HTR-8/SVneo (cell line): Measurements from ENCODE around the gene IL22RA2.

Experiments used
- DNase-seq: peaks from one replicate; pipeline ENCODE4 v3.0.0; 2011; ENCODE audit warnings: low spot score, mixed read lengths; ENCODE audit not compliant: insufficient read length
- FAIRE-seq: peaks from 2 replicates; lab custom pipeline; 2011; peaks lifted over from hg19 to GRCh38; lab: Jason Lieb, UNC

Gene IL22RA2

DNA sequence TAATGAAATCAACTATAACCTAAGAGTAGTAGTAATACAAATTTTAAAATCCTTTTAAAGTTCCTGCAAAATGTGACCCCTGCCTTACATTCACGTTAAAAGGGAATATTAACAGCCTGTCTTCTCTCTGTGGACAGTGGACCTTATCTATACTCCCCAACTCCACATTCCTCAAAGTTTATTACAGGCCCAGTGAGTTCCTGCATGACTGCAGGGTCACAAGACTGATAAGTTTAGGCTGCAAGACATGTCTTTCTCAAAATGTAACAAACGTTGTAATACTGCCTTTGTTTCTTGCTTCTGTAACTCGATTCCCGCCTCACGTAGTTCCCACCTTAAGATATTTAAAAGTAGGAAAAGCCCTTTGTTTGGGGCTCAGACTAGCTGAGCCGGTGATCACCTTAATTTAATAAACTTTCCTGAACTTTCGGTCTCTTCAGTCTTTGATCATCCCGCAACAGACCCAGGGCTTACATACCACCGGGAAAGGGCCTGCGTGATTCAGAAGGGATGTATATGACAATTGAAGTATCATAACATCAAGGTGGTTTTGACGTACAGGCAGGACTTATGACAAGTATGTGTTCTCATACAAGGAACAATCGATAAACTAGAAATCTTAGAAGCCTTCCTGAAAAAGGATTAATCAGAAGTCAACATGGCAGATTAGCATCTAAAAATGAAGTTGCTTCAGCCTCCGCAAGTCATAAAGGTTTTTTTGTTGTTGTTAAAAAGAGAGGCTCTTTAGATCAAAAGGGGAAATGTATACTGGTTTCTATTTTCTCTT is 3.0 kb downstream of the IL22RA2 start:
- FAIRE-seq (no peak), DNase-seq (no peak)

DNA sequence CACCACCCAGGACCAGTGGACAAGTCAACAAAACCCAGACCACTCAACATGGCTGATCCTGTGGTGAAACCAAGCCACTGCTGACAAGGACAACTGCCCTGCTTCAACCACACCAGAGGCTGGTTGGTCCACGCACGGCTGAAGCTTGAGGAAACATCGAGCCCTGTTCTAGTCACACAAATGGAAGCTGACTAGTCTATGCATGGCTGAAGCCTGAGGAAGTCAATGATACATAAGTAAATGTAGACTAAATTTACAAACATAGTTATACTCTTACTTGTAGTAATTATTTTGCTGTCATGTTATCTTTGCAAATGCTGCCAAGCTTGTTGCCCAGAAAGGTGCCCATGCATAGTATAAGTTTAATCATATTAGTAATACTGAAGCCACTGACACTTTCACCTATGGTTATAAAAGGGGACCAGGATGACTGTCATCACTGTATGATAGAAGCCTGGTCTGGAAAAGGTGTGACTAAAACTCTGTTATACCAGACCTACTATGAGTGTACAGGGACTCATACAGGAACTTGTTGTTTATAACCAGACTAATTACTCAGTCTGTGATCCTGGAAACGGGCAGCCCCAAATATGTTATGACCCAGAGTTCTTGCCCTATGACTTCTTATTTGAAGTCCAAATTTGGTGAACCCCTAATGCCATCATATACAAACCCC is 5.6 kb downstream of the IL22RA2 start:
- DNase-seq: no peak
- FAIRE-seq: no peak

DNA sequence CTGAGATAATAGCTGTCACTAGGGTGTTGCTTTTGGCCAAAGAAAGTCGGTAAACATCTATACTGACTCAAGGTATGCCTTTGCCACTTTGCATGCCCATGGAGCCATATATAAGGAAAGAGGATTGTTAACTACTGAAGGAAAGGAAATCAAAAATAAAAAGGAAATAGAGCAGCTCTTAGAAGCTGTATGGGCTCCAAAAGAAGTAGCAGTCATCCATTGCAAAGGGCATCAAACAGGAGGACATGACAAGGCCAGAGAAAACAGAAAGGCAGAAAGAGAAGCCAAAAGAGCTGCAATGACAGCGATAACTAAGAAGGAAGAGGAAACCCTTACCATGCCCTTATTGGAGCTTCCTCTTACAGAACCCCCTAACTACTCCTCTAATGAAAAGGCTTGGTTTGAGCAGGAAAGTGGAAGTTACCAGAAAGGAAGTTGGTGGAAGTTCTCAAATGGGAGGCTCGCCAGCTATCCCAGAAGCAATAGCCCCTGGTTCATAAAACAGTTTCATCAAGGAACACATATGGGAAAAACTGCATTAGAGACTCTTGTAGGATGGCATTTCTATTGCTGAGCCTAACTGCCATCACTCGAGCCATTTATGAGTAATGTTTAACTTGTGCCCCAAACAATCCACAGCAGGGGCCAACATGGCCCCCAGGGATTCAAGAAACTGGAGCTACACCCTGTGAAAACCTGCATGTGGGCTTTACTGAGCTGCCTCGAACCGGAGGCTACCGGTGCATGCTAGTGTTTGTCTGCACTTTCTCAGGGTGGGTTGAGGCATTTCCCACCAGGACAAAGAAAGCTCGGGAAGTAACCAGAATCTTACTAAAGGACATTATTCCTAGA is 7.0 kb downstream of the IL22RA2 start:
- FAIRE-seq (no peak), DNase-seq (no peak)

DNA sequence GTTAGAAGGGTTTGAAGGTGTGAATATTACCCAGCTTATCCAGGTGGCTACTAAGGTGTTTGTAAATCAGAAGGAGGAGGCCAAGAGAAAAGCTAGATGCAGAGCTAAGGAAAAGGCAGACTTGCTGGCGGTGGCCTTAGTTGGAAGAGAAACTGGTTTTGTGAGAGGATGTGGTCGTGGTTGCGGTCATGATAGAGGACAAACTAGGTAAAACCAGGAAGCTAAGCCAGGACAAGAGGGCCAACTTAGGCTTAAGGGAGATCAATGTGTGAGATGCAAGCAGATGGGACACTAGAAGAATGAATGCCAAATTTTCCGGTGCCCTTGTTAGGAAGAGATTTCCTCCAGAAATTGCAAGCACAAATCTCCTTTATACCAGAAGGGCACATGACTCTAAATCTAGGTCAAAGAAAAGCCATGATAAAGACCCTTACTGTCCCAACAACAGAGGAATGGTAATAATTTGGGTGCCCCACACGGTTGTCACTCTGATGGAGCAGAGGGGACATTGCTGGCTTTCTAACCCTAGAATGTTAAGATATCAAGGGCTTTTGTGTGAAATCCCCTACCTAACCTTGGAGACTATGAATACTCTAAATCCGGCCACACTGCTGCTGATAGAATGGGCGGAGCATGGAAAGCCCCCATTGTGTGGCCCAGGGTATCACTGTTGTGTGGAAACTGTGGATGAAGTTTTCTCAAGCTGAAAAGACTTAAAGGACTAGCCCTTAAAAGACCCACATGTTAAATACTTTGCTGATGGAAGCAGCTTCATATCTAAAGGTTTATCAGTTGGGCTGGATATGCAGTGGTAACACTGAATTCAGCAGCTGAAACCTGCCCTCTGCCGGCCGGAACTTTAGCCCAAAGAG is 7.8 kb downstream of the IL22RA2 start:
- DNase-seq (no peak), FAIRE-seq (no peak)

DNA sequence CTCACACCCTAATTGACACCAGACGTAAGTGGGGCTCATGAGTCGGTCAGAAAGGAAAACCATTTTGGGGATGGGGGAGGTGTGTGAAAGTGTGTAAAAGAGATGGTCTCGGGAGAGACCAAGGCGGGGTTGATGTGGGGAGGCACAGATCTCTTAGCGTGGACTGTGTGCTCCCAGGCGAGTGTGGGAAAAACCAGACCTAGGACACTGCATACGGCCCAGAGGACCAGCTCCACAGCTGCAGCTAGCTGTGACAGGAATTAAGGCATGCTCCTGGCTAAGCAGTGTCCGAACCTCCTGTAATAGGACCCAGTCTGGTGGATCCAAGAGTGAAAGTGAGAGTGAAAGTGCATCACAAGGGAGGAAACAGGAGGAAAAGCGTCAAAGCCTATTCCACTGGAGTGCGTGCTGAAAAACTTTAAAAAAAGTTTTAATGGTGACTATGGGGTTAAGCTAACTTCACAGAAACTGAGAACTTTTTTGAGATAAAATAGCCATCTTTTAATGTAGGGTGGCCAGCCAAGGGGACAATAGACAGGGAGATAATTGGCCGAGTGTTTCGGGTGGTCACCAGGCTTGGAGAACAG is 9.6 kb downstream of the IL22RA2 start:
- no peak for FAIRE-seq
- DNase-seq: no peak

DNA sequence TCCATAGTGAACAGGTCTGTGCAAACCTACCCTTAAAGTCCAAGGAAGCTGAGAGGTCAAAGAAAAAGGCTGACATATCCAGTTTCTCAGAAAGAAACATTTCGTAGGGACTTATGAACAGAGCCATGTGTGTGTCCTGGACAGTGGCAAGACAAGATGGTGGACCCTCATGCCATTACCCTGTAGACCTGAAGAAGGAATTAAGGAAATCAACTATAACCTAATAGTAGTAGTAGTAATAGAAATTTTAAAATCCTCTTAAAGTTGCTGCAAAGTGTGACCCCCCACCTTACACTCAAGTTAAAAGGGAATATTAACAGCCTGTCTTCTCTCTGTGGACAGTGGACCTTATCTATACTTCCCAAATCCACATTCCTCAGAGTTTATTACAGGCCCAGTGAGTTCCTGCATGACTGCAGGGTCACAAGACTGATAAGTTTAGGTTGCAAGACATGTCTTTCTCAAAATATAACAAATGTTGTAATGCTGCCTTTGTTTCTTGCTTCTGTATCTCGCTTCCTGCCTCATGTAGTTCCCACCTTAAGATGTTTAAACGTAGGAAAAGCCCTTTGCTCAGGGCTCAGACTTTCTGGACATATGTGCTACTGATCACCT is 10.6 kb downstream of the IL22RA2 start:
- DNase-seq (no peak), FAIRE-seq (no peak)

DNA sequence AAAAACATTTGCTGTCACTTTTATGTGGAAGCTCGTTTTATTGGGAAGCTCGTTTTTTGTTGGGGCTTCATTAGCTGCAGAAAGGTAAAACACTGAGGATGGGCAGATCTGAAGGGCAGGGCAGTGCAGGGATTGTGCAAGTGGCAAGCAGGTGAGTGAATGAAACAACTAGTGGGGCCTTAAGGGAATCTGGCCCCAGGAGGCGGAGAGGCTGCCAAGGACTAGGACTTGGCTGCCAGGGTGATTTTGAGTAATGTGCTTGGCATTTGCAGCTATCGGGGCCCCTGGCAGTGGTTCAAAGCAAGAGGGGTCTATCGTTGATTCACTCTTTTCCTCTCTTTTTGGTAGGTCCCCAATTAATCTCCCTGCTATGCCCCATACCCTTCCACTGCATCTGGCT is 11.5 kb downstream of the IL22RA2 start:
- DNase-seq (no peak), FAIRE-seq (no peak)

DNA sequence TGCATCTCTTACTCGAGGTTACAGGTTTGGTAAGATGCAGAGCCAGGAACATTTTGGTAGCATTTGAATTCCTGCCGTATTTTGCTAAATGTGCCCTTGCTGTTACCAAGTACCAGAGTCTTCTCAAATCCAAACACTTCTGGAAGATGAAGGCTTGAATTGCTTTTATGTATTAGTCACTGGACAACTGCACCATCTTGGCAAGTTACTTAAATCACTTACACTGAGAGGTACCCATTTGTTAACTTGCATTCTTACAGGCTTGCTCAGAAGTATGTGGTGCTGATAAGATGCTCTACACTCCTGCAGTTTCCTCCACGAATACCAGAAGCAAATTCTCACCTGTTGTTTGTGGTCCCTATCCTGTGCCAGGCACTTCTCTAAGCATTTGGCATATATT is 12.7 kb downstream of the IL22RA2 start:
- no peak for DNase-seq
- no peak for FAIRE-seq

DNA sequence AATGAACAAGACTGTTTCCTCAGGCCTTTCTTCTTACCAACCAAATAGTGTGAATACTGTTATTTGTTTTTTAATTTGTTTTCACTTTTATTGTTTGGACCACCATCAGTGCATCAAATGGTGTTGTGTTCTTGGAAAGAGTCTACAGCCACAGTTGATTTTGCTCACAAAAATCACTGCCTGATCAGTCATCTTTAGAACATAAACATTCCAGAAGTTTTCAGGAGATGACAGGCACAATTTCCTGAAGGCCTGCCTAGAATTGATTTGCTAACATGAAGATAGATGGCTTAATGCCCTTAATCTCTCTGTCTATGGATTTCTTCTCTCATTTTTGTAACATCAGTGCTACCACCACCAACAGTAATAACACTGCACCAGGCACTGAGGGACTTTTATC is 13.5 kb downstream of the IL22RA2 start:
- DNase-seq: no peak
- no peak for FAIRE-seq

DNA sequence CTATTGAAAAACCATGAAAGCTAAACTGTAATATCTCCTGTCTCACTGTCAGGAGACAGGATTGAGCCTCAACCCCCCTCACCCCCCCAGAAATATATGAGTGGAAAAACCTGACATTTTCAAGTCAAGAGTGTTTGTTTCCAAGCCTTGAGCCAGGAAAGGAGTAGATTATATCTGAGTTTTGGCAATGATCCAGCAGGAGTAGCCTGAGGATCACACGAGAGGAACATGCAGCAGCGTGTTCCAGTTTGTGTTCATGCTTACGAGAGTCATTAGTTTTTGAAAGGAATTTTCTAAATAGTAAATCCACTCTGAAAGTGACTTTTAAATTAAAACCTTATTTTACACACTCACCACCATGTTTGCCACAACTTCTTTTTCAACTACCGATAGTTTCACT is 15.8 kb downstream of the IL22RA2 start:
- FAIRE-seq (no peak), DNase-seq (no peak)

DNA sequence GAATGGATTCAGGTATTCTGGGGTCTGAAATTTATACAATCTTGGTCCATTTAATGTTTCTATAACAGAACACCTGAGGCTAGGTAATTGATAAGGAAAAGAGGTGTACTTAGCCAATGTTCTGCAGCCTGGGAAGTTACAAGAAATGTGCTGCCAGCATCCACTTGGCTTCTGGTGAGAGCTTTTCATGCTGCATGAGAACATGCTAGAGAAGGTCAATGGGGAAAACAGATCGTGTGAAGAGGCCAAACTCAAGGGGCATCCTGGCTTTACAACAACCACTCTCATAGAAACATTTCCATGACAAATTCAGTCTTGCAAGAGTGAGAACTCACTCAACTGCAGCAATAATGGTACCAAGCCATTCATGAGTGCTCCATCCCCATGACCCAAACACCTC is 16.8 kb downstream of the IL22RA2 start:
- no peak for DNase-seq

DNA sequence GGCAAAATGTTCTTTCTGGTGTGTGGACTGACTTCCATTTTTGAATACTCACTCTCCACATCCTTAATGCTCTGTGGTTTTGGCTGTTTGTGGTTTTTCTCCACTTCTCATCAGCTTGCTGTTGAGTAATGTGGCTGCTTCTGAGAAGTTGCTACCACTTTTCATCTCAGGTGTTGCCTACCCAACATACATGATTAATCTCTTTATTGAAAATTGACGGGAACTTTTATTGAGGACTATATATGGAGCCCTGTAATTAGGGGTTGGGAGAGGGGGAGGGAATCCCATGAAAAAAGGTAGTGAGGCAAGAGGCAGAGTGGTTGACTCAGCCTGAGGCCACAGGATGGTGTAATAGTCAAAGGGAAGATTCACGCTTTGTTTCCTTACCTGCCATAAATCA is 17.6 kb downstream of the IL22RA2 start:
- DNase-seq: no peak
- FAIRE-seq: no peak

More for the DNA sequence above, 16.8 kb downstream of the IL22RA2 start:
- no peak for FAIRE-seq

DNA sequence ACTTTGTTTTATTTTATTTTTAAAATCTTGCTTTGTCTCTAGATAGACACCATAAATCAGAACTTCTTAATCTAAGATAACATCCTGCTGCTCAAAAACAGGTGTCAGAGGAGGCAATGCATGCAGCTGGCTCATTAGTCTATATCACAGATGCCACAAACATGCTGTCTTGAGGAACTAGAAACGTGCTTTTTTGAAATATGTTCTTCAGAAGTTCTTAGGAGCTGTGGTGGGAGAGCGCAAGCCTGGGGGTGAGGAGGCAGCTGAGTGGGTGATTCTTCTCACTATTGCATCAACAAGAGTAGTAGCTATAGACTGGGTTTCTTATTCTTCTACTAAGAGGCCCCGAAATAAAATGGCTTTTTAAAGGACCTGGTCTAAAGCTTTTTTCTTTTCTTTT is 23.4 kb downstream of the IL22RA2 start:
- FAIRE-seq (no peak), DNase-seq (no peak)

DNA sequence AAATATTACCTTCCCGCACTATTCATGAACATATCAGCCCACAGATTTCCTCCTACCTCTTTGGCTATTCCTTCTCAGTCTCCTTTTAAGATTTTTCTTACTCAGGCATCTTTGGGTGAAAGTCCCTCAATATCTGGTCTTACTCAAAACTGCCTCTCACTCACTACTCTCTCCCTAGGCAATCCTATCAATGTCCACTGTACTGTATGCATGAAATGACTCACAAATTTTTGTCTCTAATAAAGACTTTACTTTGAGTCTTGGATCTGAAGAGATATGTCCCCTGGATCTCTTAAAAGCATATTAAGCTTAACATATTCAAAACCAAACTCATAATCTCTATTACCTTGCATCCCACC is 24.4 kb downstream of the IL22RA2 start:
- no peak for FAIRE-seq
- no peak for DNase-seq

DNA sequence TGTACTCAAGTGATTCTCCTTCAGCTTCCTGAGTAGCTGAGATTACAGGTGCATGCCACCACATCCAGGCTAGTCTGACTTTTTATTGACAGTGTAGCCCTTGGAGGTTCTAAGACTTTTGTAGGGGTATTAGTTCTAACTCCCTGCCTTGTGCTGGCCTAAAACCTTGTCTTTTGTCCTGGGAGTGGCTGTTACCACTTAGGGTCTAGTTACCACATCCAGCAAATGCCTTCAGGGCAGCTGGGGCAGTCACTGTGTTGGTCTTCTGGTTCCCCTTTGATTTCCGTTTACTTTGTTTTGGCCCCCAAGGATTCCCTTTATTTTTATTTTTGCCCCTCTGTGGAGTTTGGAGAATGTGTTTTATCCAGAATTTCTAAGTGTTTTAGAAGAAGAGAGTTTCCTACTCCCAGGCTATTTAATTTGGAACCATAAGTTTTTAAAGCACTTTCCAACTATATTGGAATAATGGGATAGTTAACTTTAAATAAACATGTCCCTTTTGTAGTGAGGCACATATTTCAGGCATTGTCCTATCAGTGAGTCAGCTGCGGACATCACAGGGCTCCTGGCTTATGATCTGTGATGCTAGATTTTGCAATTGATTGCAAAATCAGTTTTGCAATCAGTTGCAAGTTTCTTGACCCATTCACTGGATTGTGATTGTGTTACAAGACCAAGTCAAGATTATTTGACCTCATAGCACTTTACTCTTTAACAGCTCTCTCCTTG is 25.0 kb downstream of the IL22RA2 start:
- DNase-seq: no peak

DNA sequence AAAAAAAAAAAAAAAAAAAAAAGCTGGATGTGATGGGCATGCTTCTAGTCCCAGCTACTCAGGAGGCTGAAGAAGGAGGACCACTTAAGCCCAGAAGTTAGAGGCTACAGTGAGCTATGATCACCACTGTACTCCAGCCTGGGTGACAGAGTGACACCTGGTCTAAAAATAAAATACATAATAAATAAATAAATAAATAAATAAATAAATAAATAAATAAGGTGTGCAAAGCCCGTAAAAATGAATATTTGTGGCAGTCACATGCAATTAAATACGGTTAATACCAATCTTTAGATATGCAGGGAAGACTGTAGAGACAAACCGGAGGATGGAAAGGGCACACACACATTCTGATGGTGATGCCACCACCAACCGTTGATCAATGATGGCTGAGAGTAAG is 26.2 kb downstream of the IL22RA2 start:
- FAIRE-seq (no peak), DNase-seq (no peak)

More for the DNA sequence above, 25.0 kb downstream of the IL22RA2 start:
- FAIRE-seq: no peak

DNA sequence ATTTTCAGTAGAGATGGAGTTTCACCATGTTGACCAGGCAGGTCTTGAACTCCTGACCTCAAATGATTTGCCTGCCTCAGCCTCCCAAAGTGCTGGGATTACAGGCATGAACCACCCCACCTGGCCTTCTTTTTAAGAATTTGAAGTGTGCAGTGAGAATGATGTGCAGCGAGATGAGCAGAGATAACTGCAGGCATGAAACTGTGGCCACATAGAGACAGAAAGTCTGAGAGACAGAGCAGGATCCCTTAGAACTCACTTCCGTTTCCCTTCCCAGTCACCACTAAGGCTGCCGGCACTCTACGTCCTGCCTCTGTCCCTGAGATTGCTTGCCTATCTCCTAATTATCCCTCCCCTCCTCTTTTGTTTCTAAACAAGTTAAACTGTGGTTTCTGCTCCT is 27.2 kb downstream of the IL22RA2 start:
- DNase-seq (no peak), FAIRE-seq (no peak)

DNA sequence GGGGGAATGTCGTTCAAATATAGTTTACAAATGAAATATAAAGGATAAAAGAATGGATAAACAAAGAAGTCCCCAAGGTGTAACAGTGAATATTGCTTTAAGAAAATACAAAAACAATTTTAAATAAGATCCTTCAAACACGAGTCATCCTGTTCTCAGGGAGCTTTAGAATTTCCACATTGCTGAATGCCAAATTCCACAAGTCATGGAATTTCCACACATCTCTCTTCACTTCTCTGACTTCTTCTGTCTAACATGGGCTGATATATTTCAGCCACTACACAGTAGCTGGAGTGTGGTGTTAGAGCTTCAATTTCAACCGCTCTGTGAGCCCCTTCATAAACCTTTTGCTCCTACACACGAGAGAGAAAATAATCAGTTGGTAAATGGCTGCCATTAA is 28.0 kb downstream of the IL22RA2 start:
- DNase-seq: no peak
- FAIRE-seq: no peak

DNA sequence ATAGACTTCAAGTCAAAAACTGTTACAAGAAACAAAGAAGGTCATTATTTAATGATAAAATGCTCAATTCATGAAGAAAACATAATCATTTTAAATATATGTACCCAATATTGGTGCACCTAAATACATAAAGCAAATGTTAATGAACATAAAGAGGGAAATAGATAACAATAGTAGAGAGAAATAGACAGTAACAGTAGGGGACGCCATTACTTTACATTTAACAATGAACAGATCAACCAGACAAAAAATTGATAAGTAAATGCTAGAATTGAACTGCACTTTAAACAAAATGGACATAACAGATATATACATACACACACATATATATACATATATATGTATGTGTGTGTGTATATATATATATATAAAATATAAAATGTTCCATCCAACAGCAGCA is 37.4 kb downstream of the IL22RA2 start:
- no peak for FAIRE-seq
- no peak for DNase-seq
